WTC11 (cell line): Measurements from ENCODE around the gene CRY2. TPM values are rescaled to one million over a fixed set of nuclear protein-coding genes. Genes with fewer than 3 reads are reported as not detected.

Experiments
- ATAC-seq: fragments of 200-7000 bp; cut with Tn5 transposase; 2 replicates; pipeline ENCODE4 v1.10.0; 2021; ENCODE audit warnings: mild to moderate bottlenecking, moderate library complexity
- CTCF ChIA-PET: fragments of 300-600 bp; sonication (Branson Sonifier 250); formaldehyde crosslinking; loops from one replicate; lab custom pipeline; 2021; ENCODE audit warnings: antibody characterized with exemption; lab: Charles Lee
- POLR2A ChIA-PET: fragments of 350-600 bp; sonication (Branson Sonifier 250); formaldehyde crosslinking; loops from one replicate; lab custom pipeline; 2021; ENCODE audit warnings: antibody characterized with exemption; lab: Charles Lee
- DNase-seq: peaks from one replicate; pipeline ENCODE4 v3.0.0; 2021; ENCODE audit warnings: low spot score
- H3K27ac Mint-ChIP-seq: 2 replicates; pipeline ENCODE4 v1.8.0; 2021; ENCODE audit warnings: mixed read lengths
- H3K27me3 Mint-ChIP-seq: 2 replicates; pipeline ENCODE4 v1.8.0; 2021; ENCODE audit warnings: low read depth, mild to moderate bottlenecking, moderate library complexity, mixed read lengths
- H3K36me3 Mint-ChIP-seq: 2 replicates; pipeline ENCODE4 v1.8.0; 2021; ENCODE audit warnings: mixed read lengths
- H3K4me1 Mint-ChIP-seq: 2 replicates; pipeline ENCODE4 v1.8.0; 2022; ENCODE audit warnings: mixed read lengths
- H3K4me3 Mint-ChIP-seq: 2 replicates; pipeline ENCODE4 v1.8.0; 2021; ENCODE audit warnings: mild to moderate bottlenecking, moderate library complexity, mixed read lengths
- H3K9me3 Mint-ChIP-seq: 2 replicates; pipeline ENCODE4 v1.8.0; 2021; ENCODE audit warnings: mixed read lengths
- ATF1 ChIP-seq: sonication (generic); formaldehyde crosslinking; IDR thresholded peaks from 2 replicates; pipeline ENCODE4 v1.8.1; 2023; ENCODE audit warnings: mild to moderate bottlenecking, moderate library complexity, missing genetic modification reagents
- ATF6 ChIP-seq: sonication (generic); formaldehyde crosslinking; IDR thresholded peaks from 2 replicates; pipeline ENCODE4 v1.8.1; 2023; ENCODE audit warnings: mild to moderate bottlenecking, missing genetic modification reagents
- CBFB ChIP-seq: sonication (generic); formaldehyde crosslinking; IDR thresholded peaks from 2 replicates; pipeline ENCODE4 v1.8.1; 2022; ENCODE audit warnings: mild to moderate bottlenecking, low read depth, missing genetic modification reagents
- FOXJ3 ChIP-seq: sonication (generic); formaldehyde crosslinking; IDR thresholded peaks from 2 replicates; pipeline ENCODE4 v1.9.0; 2021; ENCODE audit warnings: missing genetic modification reagents, mild to moderate bottlenecking, borderline replicate concordance
- FOXK1 ChIP-seq: sonication (generic); formaldehyde crosslinking; IDR thresholded peaks from 2 replicates; pipeline ENCODE4 v1.8.0; 2022; ENCODE audit warnings: mild to moderate bottlenecking, moderate library complexity, missing genetic modification reagents
- FOXP1 ChIP-seq: sonication (generic); formaldehyde crosslinking; IDR thresholded peaks from 2 replicates; pipeline ENCODE4 v1.8.0; 2022; ENCODE audit warnings: missing genetic modification reagents, mild to moderate bottlenecking, moderate library complexity, borderline replicate concordance
- GTF2I ChIP-seq: fragments of 250-450 bp; sonication (Bioruptor Pico); conservative IDR thresholded peaks from 2 replicates; pipeline ENCODE4 v1.4.0; 2021; ENCODE audit warnings: mild to moderate bottlenecking
- HMGA2 ChIP-seq: fragments of 250-450 bp; sonication (Bioruptor Pico); IDR thresholded peaks from 2 replicates; pipeline ENCODE4 v1.4.0; 2021; ENCODE audit warnings: mild to moderate bottlenecking, moderate library complexity
- KAT7 ChIP-seq: sonication (generic); formaldehyde crosslinking; IDR thresholded peaks from 2 replicates; pipeline ENCODE4 v1.8.1; 2023; ENCODE audit warnings: missing genetic modification reagents, mild to moderate bottlenecking, borderline replicate concordance
- NFE2L1 ChIP-seq: sonication (generic); formaldehyde crosslinking; IDR thresholded peaks from 2 replicates; pipeline ENCODE4 v1.8.1; 2023; ENCODE audit warnings: missing genetic modification reagents
- RELA ChIP-seq: sonication (generic); formaldehyde crosslinking; IDR thresholded peaks from 2 replicates; pipeline ENCODE4 v1.8.1; 2022; ENCODE audit warnings: missing genetic modification reagents, mild to moderate bottlenecking, borderline replicate concordance
- RORB ChIP-seq: fragments of 250-450 bp; sonication (Bioruptor Pico); IDR thresholded peaks from 2 replicates; pipeline ENCODE4 v1.9.0; 2021; ENCODE audit warnings: mild to moderate bottlenecking
- TEAD1 ChIP-seq: sonication (generic); formaldehyde crosslinking; IDR thresholded peaks from 2 replicates; pipeline ENCODE4 v1.8.0; 2022; ENCODE audit warnings: mild to moderate bottlenecking, missing genetic modification reagents
- TP53 ChIP-seq: sonication (generic); formaldehyde crosslinking; IDR thresholded peaks from 2 replicates; pipeline ENCODE4 v1.8.1; 2023; ENCODE audit warnings: mild to moderate bottlenecking, missing genetic modification reagents
- ZNF232 ChIP-seq: sonication (generic); formaldehyde crosslinking; IDR thresholded peaks from 2 replicates; pipeline ENCODE4 v1.8.0; 2022; ENCODE audit warnings: mild to moderate bottlenecking, missing genetic modification reagents
- ZNF281 ChIP-seq: sonication (generic); formaldehyde crosslinking; IDR thresholded peaks from 2 replicates; pipeline ENCODE4 v1.8.0; 2023; ENCODE audit warnings: mild to moderate bottlenecking, missing genetic modification reagents
- ZNF317 ChIP-seq: sonication (generic); formaldehyde crosslinking; IDR thresholded peaks from 2 replicates; pipeline ENCODE4 v1.8.1; 2023; ENCODE audit warnings: low read depth, mild to moderate bottlenecking, moderate library complexity, missing genetic modification reagents, borderline replicate concordance
- ZNF416 ChIP-seq: fragments of 250-450 bp; sonication (Bioruptor Pico); IDR thresholded peaks from 2 replicates; pipeline ENCODE4 v1.9.0; 2021; ENCODE audit warnings: mild to moderate bottlenecking, inconsistent platforms
- total RNA-seq: library from RNA; stranded (reverse); gene quantifications from 3 replicates; pipeline ENCODE4 v1.2.3, GENCODE V29; 2021
- TF ChIP-seq, protein P1 (sequence below): sonication (generic); formaldehyde crosslinking; IDR thresholded peaks from 2 replicates; pipeline ENCODE4 v1.8.0; 2023; ENCODE audit warnings: missing genetic modification reagents, mild to moderate bottlenecking, borderline replicate concordance
- TF ChIP-seq, protein P2 (sequence below): fragments of 250-450 bp; sonication (Bioruptor Pico); IDR thresholded peaks from 2 replicates; pipeline ENCODE4 v2.1.2; 2022; ENCODE audit warnings: mild to moderate bottlenecking, moderate library complexity
- TF ChIP-seq, protein P3 (sequence below): sonication (generic); formaldehyde crosslinking; IDR thresholded peaks from 2 replicates; pipeline ENCODE4 v1.8.1; 2023; ENCODE audit warnings: mild to moderate bottlenecking, missing genetic modification reagents, moderate library complexity

Gene CRY2
- total RNA-seq, 1 experiment from 2014 or later, result 18.3 TPM

DNA sequence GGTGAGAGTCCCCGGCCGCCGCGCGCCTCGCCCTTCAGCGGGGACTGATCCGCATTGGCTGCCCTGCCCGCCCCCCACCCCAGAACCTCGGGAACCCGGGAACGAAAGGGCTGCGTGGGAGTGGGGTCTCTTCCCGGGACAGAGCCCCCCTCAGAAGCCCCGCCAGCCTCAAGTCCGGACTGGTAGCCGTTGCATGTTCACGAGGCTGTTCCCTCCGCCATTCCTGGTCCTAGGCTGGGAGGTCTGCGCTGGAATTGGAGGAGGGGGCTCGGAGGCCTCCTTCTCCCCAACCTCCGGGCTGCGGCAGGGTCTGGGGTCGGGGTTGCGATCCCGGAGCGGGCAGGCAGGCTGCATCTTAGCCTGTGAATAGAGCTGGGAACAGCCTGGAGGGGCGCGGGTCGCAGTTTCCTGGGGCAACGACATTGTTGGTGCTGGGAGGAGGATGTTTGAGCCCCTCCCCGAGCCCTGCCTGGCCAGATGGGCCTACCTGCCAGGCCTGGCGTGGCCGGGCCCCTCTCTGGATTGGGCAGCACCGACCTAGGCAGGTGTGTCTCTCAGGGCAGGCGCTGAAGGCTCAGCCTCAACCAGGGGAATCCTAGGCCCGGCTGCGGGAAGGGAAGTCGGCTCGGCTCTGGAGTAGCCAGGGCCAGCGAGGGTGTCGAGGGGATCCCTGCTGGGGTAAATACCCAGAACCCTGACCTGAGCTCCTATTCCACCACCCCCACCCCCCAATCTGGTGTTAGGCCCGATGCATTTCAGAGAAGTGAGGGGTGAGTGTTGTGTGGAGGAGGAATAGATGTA lies 38.8 kb downstream of the CRY2 start (continued):
- TF ChIP-seq RELA, result no peak
- 0 out of 2 replicates have a peak, but pooled peaks have one; percentile 11 for TF ChIP-seq FOXP1 (CRISPR knock-in tag)
- TF ChIP-seq NFE2L1 (CRISPR knock-in tag), result no peak
- TF ChIP-seq, protein P1, sequence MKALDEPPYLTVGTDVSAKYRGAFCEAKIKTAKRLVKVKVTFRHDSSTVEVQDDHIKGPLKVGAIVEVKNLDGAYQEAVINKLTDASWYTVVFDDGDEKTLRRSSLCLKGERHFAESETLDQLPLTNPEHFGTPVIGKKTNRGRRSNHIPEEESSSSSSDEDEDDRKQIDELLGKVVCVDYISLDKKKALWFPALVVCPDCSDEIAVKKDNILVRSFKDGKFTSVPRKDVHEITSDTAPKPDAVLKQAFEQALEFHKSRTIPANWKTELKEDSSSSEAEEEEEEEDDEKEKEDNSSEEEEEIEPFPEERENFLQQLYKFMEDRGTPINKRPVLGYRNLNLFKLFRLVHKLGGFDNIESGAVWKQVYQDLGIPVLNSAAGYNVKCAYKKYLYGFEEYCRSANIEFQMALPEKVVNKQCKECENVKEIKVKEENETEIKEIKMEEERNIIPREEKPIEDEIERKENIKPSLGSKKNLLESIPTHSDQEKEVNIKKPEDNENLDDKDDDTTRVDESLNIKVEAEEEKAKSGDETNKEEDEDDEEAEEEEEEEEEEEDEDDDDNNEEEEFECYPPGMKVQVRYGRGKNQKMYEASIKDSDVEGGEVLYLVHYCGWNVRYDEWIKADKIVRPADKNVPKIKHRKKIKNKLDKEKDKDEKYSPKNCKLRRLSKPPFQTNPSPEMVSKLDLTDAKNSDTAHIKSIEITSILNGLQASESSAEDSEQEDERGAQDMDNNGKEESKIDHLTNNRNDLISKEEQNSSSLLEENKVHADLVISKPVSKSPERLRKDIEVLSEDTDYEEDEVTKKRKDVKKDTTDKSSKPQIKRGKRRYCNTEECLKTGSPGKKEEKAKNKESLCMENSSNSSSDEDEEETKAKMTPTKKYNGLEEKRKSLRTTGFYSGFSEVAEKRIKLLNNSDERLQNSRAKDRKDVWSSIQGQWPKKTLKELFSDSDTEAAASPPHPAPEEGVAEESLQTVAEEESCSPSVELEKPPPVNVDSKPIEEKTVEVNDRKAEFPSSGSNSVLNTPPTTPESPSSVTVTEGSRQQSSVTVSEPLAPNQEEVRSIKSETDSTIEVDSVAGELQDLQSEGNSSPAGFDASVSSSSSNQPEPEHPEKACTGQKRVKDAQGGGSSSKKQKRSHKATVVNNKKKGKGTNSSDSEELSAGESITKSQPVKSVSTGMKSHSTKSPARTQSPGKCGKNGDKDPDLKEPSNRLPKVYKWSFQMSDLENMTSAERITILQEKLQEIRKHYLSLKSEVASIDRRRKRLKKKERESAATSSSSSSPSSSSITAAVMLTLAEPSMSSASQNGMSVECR (CRISPR knock-in tag), result 0 out of 2 replicates have a peak, but pooled peaks have one; percentile 21
- no peak for TF ChIP-seq ZNF416
- TF ChIP-seq GTF2I, result no peak
- no peak for TF ChIP-seq FOXK1
- TF ChIP-seq, protein P2, sequence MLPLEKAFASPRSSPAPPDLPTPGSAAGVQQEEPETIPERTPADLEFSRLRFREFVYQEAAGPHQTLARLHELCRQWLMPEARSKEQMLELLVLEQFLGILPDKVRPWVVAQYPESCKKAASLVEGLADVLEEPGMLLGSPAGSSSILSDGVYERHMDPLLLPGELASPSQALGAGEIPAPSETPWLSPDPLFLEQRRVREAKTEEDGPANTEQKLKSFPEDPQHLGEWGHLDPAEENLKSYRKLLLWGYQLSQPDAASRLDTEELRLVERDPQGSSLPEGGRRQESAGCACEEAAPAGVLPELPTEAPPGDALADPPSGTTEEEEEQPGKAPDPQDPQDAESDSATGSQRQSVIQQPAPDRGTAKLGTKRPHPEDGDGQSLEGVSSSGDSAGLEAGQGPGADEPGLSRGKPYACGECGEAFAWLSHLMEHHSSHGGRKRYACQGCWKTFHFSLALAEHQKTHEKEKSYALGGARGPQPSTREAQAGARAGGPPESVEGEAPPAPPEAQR (CRISPR knock-in tag), result no peak
- TF ChIP-seq FOXJ3 (CRISPR knock-in tag), result no peak
- no peak for TF ChIP-seq ZNF317 (CRISPR knock-in tag)
- TF ChIP-seq, protein P3, sequence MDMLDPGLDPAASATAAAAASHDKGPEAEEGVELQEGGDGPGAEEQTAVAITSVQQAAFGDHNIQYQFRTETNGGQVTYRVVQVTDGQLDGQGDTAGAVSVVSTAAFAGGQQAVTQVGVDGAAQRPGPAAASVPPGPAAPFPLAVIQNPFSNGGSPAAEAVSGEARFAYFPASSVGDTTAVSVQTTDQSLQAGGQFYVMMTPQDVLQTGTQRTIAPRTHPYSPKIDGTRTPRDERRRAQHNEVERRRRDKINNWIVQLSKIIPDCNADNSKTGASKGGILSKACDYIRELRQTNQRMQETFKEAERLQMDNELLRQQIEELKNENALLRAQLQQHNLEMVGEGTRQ, result no peak

GRCh38 chr11:45886816-45887520 lies 39.7 kb downstream of the CRY2 start:
- CTCF ChIA-PET, result interaction anchor here (1.2 to 2.7 kb wide), 2 partner anchors 15 to 78 kb away, joined by 3 to 13 read pairs; no protein-coding TSS in a partner anchor
- Mint-ChIP-seq H3K4me3 (peak overlapping the region; percentile 70), H3K36me3 (no peaks in the 10 kb centered on the region), H3K4me1 (no peaks in the 10 kb centered on the region), H3K9me3 (no peaks in the 10 kb centered on the region), H3K27ac (no peak overlapping the region), H3K27me3 (peaks cover 7% of the 10 kb centered on the region; the same call in 1 of the 2 replicates)
- no peak for DNase-seq
- no peak for ATAC-seq
- POLR2A ChIA-PET, result interaction anchor here (1.3 kb wide), 1 partner anchor 10 kb away, joined by 3 read pairs; no protein-coding TSS in a partner anchor
- TF ChIP-seq CBFB, result no peak
- TF ChIP-seq RORB (CRISPR knock-in tag), result no peak
- no peak for TF ChIP-seq FOXK1
- no peak for TF ChIP-seq ATF6 (CRISPR knock-in tag)
- no peak for TF ChIP-seq ZNF232 (CRISPR knock-in tag)
- TF ChIP-seq TEAD1, result no peak
- TF ChIP-seq TP53 (CRISPR knock-in tag), result no peak
- TF ChIP-seq KAT7, result no peak
- TF ChIP-seq ATF1 (CRISPR knock-in tag), result no peak
- no peak for TF ChIP-seq HMGA2
- TF ChIP-seq, protein P2 (CRISPR knock-in tag), result no peak
- TF ChIP-seq ZNF317 (CRISPR knock-in tag), result no peak
- no peak for TF ChIP-seq ZNF281 (CRISPR knock-in tag)
- TF ChIP-seq FOXJ3 (CRISPR knock-in tag), result no peak
